ENCODE data around the gene SKOR1.

The SKOR1 gene

GRCh38 chr15:67854358-67854757 lies 29.0 kb downstream of the SKOR1 start:
- no peak for DNase-seq

GRCh38 chr15:67855842-67856241 lies 30.5 kb downstream of the SKOR1 start:
- no peak for DNase-seq

GRCh38 chr15:67857220-67857619 lies 31.9 kb downstream of the SKOR1 start:
- no peak for DNase-seq

GRCh38 chr15:67859331-67859946 lies 34.1 kb downstream of the SKOR1 start:
- no peak for DNase-seq

GRCh38 chr15:67861983-67862382 lies 36.7 kb downstream of the SKOR1 start:
- DNase-seq = no peak

- DNase-seq = no peak
These were observed 37.6 kb downstream of the SKOR1 start for GRCh38 chr15:67862750-67863441.

GRCh38 chr15:67863442-67863987 lies 38.2 kb downstream of the SKOR1 start:
- DNase-seq = peak; percentile 65

- no peak for DNase-seq
These were observed 40.0 kb downstream of the SKOR1 start for GRCh38 chr15:67865331-67865730.

GRCh38 chr15:67865766-67866165 lies 40.5 kb downstream of the SKOR1 start:
- DNase-seq = no peak

- no peak for DNase-seq
These were observed 44.4 kb downstream of the SKOR1 start for GRCh38 chr15:67869701-67870100.

GRCh38 chr15:67870868-67871408 lies 45.6 kb downstream of the SKOR1 start:
- no peak for DNase-seq

- DNase-seq = no peak
These were observed 48.5 kb downstream of the SKOR1 start for GRCh38 chr15:67873777-67874176.

- DNase-seq = no peak
These were observed 53.5 kb downstream of the SKOR1 start for GRCh38 chr15:67878712-67879206.

GRCh38 chr15:67879440-67880129 lies 54.3 kb downstream of the SKOR1 start:
- no peak for DNase-seq

- DNase-seq = peak; percentile 7
These were observed 55.4 kb downstream of the SKOR1 start for GRCh38 chr15:67880651-67881182.

- no peak for DNase-seq
These were observed 57.4 kb downstream of the SKOR1 start for GRCh38 chr15:67882487-67883233.

GRCh38 chr15:67883234-67883773 lies 58.0 kb downstream of the SKOR1 start:
- DNase-seq = no peak

- no peak for DNase-seq
These were observed 58.7 kb downstream of the SKOR1 start for GRCh38 chr15:67884009-67884408.
